HCT116 (cell line): ENCODE measurements around the gene MYO10.

Source experiments
- ATF3 ChIP-seq: IDR thresholded peaks from 2 replicates; pipeline ENCODE4 v1.6.1; 2012
- CTCF ChIP-seq, 3 experiments: fragments of 200-600 bp in 1 of 3; sonication (generic) in 1 of 3; IDR thresholded peaks in 2 of 3; conservative IDR thresholded peaks in 1 of 3; 2 replicates each; pipeline ENCODE4 v1.5.1; 2012 to 2017; ENCODE audit warnings: low read depth in 2 of 3, low read length in 2 of 3, antibody characterized with exemption in 1 of 3, borderline replicate concordance in 1 of 3, control low read depth in 1 of 3, mild to moderate bottlenecking in 1 of 3, mixed read lengths in 1 of 3, mixed run types in 1 of 3, moderate library complexity in 1 of 3; ENCODE audit not compliant: insufficient read depth in 1 of 3
- EGR1 ChIP-seq: IDR thresholded peaks from 2 replicates; pipeline ENCODE4 v1.6.1; 2012; ENCODE audit warnings: low read depth
- EZH2 ChIP-seq: fragments of 200-600 bp; sonication (generic); IDR thresholded peaks from 2 replicates; pipeline ENCODE4 v1.6.1; 2017; ENCODE audit warnings: antibody characterized with exemption, mixed run types
- EZH2phosphoT487 ChIP-seq: fragments of 200-600 bp; IDR thresholded peaks from 2 replicates; pipeline ENCODE4 v1.6.1; 2018; ENCODE audit warnings: antibody characterized with exemption, borderline replicate concordance
- JUND ChIP-seq: IDR thresholded peaks from 2 replicates; pipeline ENCODE4 v1.6.1; 2012
- POLR2A ChIP-seq: IDR thresholded peaks from 2 replicates; pipeline ENCODE4 v1.7.0; 2011; ENCODE audit warnings: borderline replicate concordance; ENCODE audit not compliant: insufficient read depth, insufficient read length; ENCODE audit errors: extremely low read depth
- SP1 ChIP-seq: IDR thresholded peaks from 2 replicates; pipeline ENCODE4 v1.6.1; 2012; ENCODE audit warnings: low read depth
- TCF7L2 ChIP-seq: IDR thresholded peaks from 2 replicates; pipeline ENCODE4 v1.7.0; 2011; ENCODE audit warnings: borderline replicate concordance, inconsistent platforms; ENCODE audit not compliant: insufficient read depth, insufficient read length; ENCODE audit errors: extremely low read depth

GRCh38 chr5:16615741-16616535 is 320.1 kb downstream of the MYO10 start:
- no peak for TF ChIP-seq EZH2phosphoT487
- no peak for TF ChIP-seq EZH2
- no peak for TF ChIP-seq CTCF (IDR thresholded peaks at IDR 0.05 in 2 of 3, conservative IDR thresholded peaks at IDR 0.05 in 1 of 3; ENCODE audit: borderline replicate concordance in 1 of 3, insufficient read depth in 1 of 3, low read depth in 2 of 3, low read length in 2 of 3)
- no peak for TF ChIP-seq SP1
- no peak for TF ChIP-seq TCF7L2
- no peak for TF ChIP-seq POLR2A
- TF ChIP-seq EGR1: no peak
- no peak for TF ChIP-seq ATF3
- no peak for TF ChIP-seq JUND
